ENCODE data around the gene TCF4.

TCF4 gene

GRCh38 chr18:55381277-55381676 lies 206.7 kb downstream of the TCF4 start:
- no peak for DNase-seq (ENCODE audit: low read depth)

GRCh38 chr18:55380589-55380988 lies 207.4 kb downstream of the TCF4 start:
- TF ChIP-seq CTCF (IDR thresholded peaks at IDR 0.05; ENCODE audit: insufficient read depth, low read depth, low read length, missing control alignments): no peak
- no peak overlapping the region for H3K4me3 ChIP-seq (ENCODE audit: low read length)
- no peak for DNase-seq (ENCODE audit: low read depth)

More at GRCh38 chr18:55381277-55381676, 206.7 kb downstream of the TCF4 start:
- H3K4me3 ChIP-seq (ENCODE audit: low read length): no peak overlapping the region
- no peak for TF ChIP-seq CTCF (IDR thresholded peaks at IDR 0.05; ENCODE audit: insufficient read depth, low read depth, low read length, missing control alignments)

- no peak overlapping the region for H3K4me3 ChIP-seq (ENCODE audit: low read length)
- TF ChIP-seq CTCF (IDR thresholded peaks at IDR 0.05; ENCODE audit: insufficient read depth, low read depth, low read length, missing control alignments): no peak
- no peak for DNase-seq (ENCODE audit: low read depth)
Measured at GRCh38 chr18:55376387-55376786, 211.6 kb downstream of the TCF4 start.

- DNase-seq (ENCODE audit: low read depth): no peak
- TF ChIP-seq CTCF (IDR thresholded peaks at IDR 0.05; ENCODE audit: insufficient read depth, low read depth, low read length, missing control alignments): no peak
- no peak overlapping the region for H3K4me3 ChIP-seq (ENCODE audit: low read length)
Measured at GRCh38 chr18:55375930-55376329, 212.1 kb downstream of the TCF4 start.

- no peak overlapping the region for H3K4me3 ChIP-seq (ENCODE audit: low read length)
- no peak for TF ChIP-seq CTCF (IDR thresholded peaks at IDR 0.05; ENCODE audit: insufficient read depth, low read depth, low read length, missing control alignments)
- DNase-seq (ENCODE audit: low read depth): no peak
Measured at GRCh38 chr18:55374741-55375140, 213.3 kb downstream of the TCF4 start.

GRCh38 chr18:55372209-55372608 lies 215.8 kb downstream of the TCF4 start:
- DNase-seq (ENCODE audit: low read depth): no peak
- TF ChIP-seq CTCF (IDR thresholded peaks at IDR 0.05; ENCODE audit: insufficient read depth, low read depth, low read length, missing control alignments): no peak
- H3K4me3 ChIP-seq (ENCODE audit: low read length): no peak overlapping the region

GRCh38 chr18:55370936-55371335 lies 217.1 kb downstream of the TCF4 start:
- TF ChIP-seq CTCF (IDR thresholded peaks at IDR 0.05; ENCODE audit: insufficient read depth, low read depth, low read length, missing control alignments): no peak
- no peak overlapping the region for H3K4me3 ChIP-seq (ENCODE audit: low read length)
- DNase-seq (ENCODE audit: low read depth): no peak

All from epithelial cell of esophagus (primary cell).